Measurements from ENCODE around the gene ADD1. TPM values are rescaled to one million over a fixed set of nuclear protein-coding genes. Genes with fewer than 3 reads are reported as not detected.

The ADD1 gene
- total RNA-seq, 1 experiment from 2014 or later: 181 TPM

GRCh38 chr4:2814627-2815270, 28.9 kb upstream of the ADD1 start:
- no peak for TF ChIP-seq EZH2 (IDR thresholded peaks at IDR 0.05; ENCODE audit: low read depth)
- TF ChIP-seq, protein P1, sequence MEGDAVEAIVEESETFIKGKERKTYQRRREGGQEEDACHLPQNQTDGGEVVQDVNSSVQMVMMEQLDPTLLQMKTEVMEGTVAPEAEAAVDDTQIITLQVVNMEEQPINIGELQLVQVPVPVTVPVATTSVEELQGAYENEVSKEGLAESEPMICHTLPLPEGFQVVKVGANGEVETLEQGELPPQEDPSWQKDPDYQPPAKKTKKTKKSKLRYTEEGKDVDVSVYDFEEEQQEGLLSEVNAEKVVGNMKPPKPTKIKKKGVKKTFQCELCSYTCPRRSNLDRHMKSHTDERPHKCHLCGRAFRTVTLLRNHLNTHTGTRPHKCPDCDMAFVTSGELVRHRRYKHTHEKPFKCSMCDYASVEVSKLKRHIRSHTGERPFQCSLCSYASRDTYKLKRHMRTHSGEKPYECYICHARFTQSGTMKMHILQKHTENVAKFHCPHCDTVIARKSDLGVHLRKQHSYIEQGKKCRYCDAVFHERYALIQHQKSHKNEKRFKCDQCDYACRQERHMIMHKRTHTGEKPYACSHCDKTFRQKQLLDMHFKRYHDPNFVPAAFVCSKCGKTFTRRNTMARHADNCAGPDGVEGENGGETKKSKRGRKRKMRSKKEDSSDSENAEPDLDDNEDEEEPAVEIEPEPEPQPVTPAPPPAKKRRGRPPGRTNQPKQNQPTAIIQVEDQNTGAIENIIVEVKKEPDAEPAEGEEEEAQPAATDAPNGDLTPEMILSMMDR (conservative IDR thresholded peaks at IDR 0.05): no peak
- Histone ChIP-seq H2AFZ (no peak overlapping the region), H3F3A (ENCODE audit: insufficient read depth, low read depth) (no peaks in the 10 kb centered on the region), H3K79me2 (ENCODE audit: low read depth) (no peaks in the 10 kb centered on the region), H3K4me3 (no peak overlapping the region), H3K4me1 (replicated peaks; ENCODE audit: insufficient read depth) (0 out of 2 replicates have a peak, but pooled peaks cover 7% of the 10 kb centered on the region), H3K36me3 (ENCODE audit: low read depth) (no peaks in the 10 kb centered on the region), H3K9me2 (ENCODE audit: insufficient read depth) (no peaks in the 10 kb centered on the region), H4K20me1 (ENCODE audit: insufficient read depth) (peaks cover 2% of the 10 kb centered on the region; the same call in 1 of the 2 replicates), H3K27me3 (ENCODE audit: insufficient read depth, low read depth) (no peaks in the 10 kb centered on the region), H3K27ac (no peak overlapping the region), H3K4me2 (no peak overlapping the region), H3K9me3 (ENCODE audit: insufficient read depth, low read depth) (no peaks in the 10 kb centered on the region)
- ChIA-PET CTCF (no interaction called here), POLR2A (ENCODE audit: unreplicated experiment) (interaction anchor here (0.5 to 0.6 kb wide), 2 partner anchors 106 to 346 kb away, joined by 3 read pairs; partner anchors contain the start of gene RNF4)
- intact Hi-C loops (cut with micrococcal nuclease; ENCODE audit: unreplicated experiment): no loop called here
- DNase-seq: no peak
- BruUV-seq (replicated peaks): no TSS peak

DNA sequence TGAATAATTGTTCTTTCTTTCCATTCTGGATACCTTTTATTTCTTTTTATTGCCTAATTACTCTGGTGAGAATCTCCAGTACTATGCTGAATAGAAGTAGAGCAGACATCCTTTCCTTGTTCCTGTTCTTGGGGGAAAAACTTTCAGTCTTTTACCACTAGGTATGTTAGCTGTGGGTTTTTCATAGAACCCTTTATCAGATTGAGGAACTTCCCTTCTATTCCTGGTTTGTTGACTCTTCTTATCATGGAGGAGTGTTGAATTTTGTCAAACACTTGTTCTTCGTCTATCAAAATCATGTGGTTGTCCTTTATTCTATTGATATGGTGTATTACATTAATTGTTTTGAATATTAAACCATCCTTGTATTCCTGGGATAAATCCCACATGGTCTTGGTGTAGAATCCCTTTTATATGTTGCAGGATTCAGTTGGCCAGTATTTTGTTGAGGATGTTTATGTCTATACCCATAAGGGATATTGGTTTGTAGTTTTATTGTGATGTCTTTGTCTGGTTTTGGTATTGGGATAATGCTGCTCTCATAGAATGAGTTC, 27.2 kb upstream of the ADD1 start:
- H3K9me2 ChIP-seq (ENCODE audit: insufficient read depth): no peaks in the 10 kb centered on the region
- DNase-seq: no peak
- no peaks in the 10 kb centered on the region for H3K36me3 ChIP-seq (ENCODE audit: low read depth)
- intact Hi-C loops (cut with micrococcal nuclease; ENCODE audit: unreplicated experiment): no loop called here
- no peak overlapping the region for H3K4me3 ChIP-seq
- no peaks in the 10 kb centered on the region for H3K27me3 ChIP-seq (ENCODE audit: insufficient read depth, low read depth)
- H2AFZ ChIP-seq: no peak overlapping the region
- no peaks in the 10 kb centered on the region for H3K9me3 ChIP-seq (ENCODE audit: insufficient read depth, low read depth)
- ChIA-PET POLR2A (ENCODE audit: unreplicated experiment) (no interaction called here), CTCF (no interaction called here)
- BruUV-seq (replicated peaks): no TSS peak
- H3K4me1 ChIP-seq (replicated peaks; ENCODE audit: insufficient read depth): 0 out of 2 replicates have a peak, but pooled peaks cover 5% of the 10 kb centered on the region
- H4K20me1 ChIP-seq (ENCODE audit: insufficient read depth): no peaks in the 10 kb centered on the region
- no peak overlapping the region for H3K27ac ChIP-seq
- TF ChIP-seq, protein P1 (conservative IDR thresholded peaks at IDR 0.05): no peak
- TF ChIP-seq EZH2 (IDR thresholded peaks at IDR 0.05; ENCODE audit: low read depth): no peak
- no peaks in the 10 kb centered on the region for H3K79me2 ChIP-seq (ENCODE audit: low read depth)
- H3F3A ChIP-seq (ENCODE audit: insufficient read depth, low read depth): no peaks in the 10 kb centered on the region
- H3K4me2 ChIP-seq: no peak overlapping the region

GRCh38 chr4:2817137-2817536, 26.5 kb upstream of the ADD1 start:
- no peaks in the 10 kb centered on the region for H4K20me1 ChIP-seq (ENCODE audit: insufficient read depth)
- TF ChIP-seq, protein P1 (conservative IDR thresholded peaks at IDR 0.05): no peak
- TF ChIP-seq EZH2 (IDR thresholded peaks at IDR 0.05; ENCODE audit: low read depth): no peak
- no TSS peak for BruUV-seq (replicated peaks)
- CTCF ChIA-PET: no interaction called here
- no peak for DNase-seq
- H3K4me3 ChIP-seq: no peak overlapping the region
- H3F3A ChIP-seq (ENCODE audit: insufficient read depth, low read depth): no peaks in the 10 kb centered on the region
- no peaks in the 10 kb centered on the region for H3K4me1 ChIP-seq (replicated peaks; ENCODE audit: insufficient read depth)
- H3K27ac ChIP-seq: no peak overlapping the region
- no peaks in the 10 kb centered on the region for H3K79me2 ChIP-seq (ENCODE audit: low read depth)
- intact Hi-C loops (cut with micrococcal nuclease; ENCODE audit: unreplicated experiment): no loop called here
- H3K36me3 ChIP-seq (ENCODE audit: low read depth): no peaks in the 10 kb centered on the region
- POLR2A ChIA-PET (ENCODE audit: unreplicated experiment): interaction anchor here (0.5 kb wide), 2 partner anchors 18 to 32 kb away, joined by 3 read pairs; no protein-coding TSS in a partner anchor
- H3K9me2 ChIP-seq (ENCODE audit: insufficient read depth): no peaks in the 10 kb centered on the region
- no peak overlapping the region for H2AFZ ChIP-seq
- H3K4me2 ChIP-seq: no peak overlapping the region
- H3K9me3 ChIP-seq (ENCODE audit: insufficient read depth, low read depth): no peaks in the 10 kb centered on the region
- no peaks in the 10 kb centered on the region for H3K27me3 ChIP-seq (ENCODE audit: insufficient read depth, low read depth)
